Stomach (tissue), 4 donors: Measurements from ENCODE around the gene MCF2L2.

Source experiments
- EP300 ChIP-seq: sonication (generic); formaldehyde crosslinking; IDR thresholded peaks from one replicate; pipeline ENCODE4 v1.6.1; 2017; ENCODE audit warnings: antibody characterized with exemption
- POLR2A ChIP-seq, 4 donors: fragments of 450-650 bp; IDR thresholded peaks; one replicate each; pipeline ENCODE4 v1.6.1; 2016; ENCODE audit warnings: antibody characterized with exemption in 4 of 4, control low read depth in 2 of 4, mild to moderate bottlenecking in 1 of 4, moderate library complexity in 1 of 4
- POLR2AphosphoS5 ChIP-seq, 3 donors: sonication (generic); formaldehyde crosslinking; IDR thresholded peaks; one replicate each; pipeline ENCODE4 v1.6.1; 2016; ENCODE audit warnings: antibody characterized with exemption in 3 of 3
- TF ChIP-seq, protein P1 (sequence below), 7 experiments: fragments of 450-650 bp in 4 of 7; fragments of 200-600 bp in 3 of 7; sonication (generic) in 3 of 7; IDR thresholded peaks; one replicate each; pipeline ENCODE4 v1.5.1; 2016 to 2019; ENCODE audit warnings: antibody characterized with exemption in 7 of 7, control low read depth in 2 of 7, mild to moderate bottlenecking in 1 of 7

DNA sequence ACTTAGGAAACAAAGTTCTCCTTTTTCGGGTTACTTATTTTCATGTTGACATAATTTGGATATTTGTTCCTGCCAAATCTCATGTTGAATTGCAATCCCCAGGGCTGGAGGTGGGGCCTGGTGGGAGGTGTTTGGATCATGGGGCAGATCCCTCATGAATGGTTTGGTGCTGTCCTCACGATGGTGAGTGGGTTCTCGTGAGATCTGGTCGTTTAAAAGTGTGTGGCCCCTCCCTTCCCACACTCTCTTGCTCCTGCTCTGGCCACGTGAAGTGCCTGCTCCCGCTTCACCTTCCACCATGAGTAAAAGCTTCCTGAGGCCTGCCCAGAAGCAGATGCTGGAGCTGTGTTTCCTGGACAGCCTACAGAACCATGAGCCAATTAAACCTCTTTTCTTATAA, 43.7 kb upstream of the MCF2L2 start:
- TF ChIP-seq POLR2A (IDR thresholded peaks at IDR 0.05) = no peak
- TF ChIP-seq, protein P1, sequence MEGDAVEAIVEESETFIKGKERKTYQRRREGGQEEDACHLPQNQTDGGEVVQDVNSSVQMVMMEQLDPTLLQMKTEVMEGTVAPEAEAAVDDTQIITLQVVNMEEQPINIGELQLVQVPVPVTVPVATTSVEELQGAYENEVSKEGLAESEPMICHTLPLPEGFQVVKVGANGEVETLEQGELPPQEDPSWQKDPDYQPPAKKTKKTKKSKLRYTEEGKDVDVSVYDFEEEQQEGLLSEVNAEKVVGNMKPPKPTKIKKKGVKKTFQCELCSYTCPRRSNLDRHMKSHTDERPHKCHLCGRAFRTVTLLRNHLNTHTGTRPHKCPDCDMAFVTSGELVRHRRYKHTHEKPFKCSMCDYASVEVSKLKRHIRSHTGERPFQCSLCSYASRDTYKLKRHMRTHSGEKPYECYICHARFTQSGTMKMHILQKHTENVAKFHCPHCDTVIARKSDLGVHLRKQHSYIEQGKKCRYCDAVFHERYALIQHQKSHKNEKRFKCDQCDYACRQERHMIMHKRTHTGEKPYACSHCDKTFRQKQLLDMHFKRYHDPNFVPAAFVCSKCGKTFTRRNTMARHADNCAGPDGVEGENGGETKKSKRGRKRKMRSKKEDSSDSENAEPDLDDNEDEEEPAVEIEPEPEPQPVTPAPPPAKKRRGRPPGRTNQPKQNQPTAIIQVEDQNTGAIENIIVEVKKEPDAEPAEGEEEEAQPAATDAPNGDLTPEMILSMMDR (IDR thresholded peaks at IDR 0.05) = no peak
- no peak for TF ChIP-seq EP300
- no peak for TF ChIP-seq POLR2AphosphoS5 (IDR thresholded peaks at IDR 0.05)
